ENCODE measurements around the gene CSF1R.

GRCh38 chr5:150105928-150106615, 19.7 kb upstream of the CSF1R start:
- TF ChIP-seq POLR2AphosphoS5 (IDR thresholded peaks at IDR 0.05; ENCODE audit: low read depth, low read length): no peak
- no peak for TF ChIP-seq CTCF (IDR thresholded peaks at IDR 0.05; ENCODE audit: control extremely low read depth in 1 of 3, insufficient read depth in 1 of 3, low read depth in 1 of 3, low read length in 3 of 3)
- no peak for TF ChIP-seq TAF1 (IDR thresholded peaks at IDR 0.05; ENCODE audit: low read depth, low read length)
- TF ChIP-seq GABPA (IDR thresholded peaks at IDR 0.05; ENCODE audit: borderline replicate concordance, insufficient read depth, low read length): no peak
- TF ChIP-seq POLR2A (IDR thresholded peaks at IDR 0.05; ENCODE audit: control extremely low read depth in 1 of 2, low read depth in 2 of 2, low read length in 2 of 2): no peak
- TF ChIP-seq EZH2 (IDR thresholded peaks at IDR 0.05; ENCODE audit: low read depth, low read length, severe bottlenecking): no peak
- TF ChIP-seq SP2 (IDR thresholded peaks at IDR 0.05; ENCODE audit: low read length): no peak
- no peak for TF ChIP-seq JUND (IDR thresholded peaks at IDR 0.05; ENCODE audit: low read length)
- no peak for TF ChIP-seq SUZ12 (IDR thresholded peaks at IDR 0.05; ENCODE audit: low read length)
- TF ChIP-seq ZNF274 (IDR thresholded peaks at IDR 0.05; ENCODE audit: borderline replicate concordance, extremely low read depth, low read length): no peak
